H1 (cell line): ENCODE measurements around the gene GALNT15. TPM values are rescaled to one million over a fixed set of nuclear protein-coding genes. Genes with fewer than 3 reads are reported as not detected.

Experiments used
- CTCF ChIA-PET: fragments of 300-600 bp; sonication (Branson Sonifier 250); formaldehyde crosslinking; loops from one replicate; lab custom pipeline; 2021; ENCODE audit not compliant: partially characterized antibody; lab: Charles Lee
- POLR2A ChIA-PET: fragments of 300-600 bp; sonication (Branson Sonifier 250); formaldehyde crosslinking; loops from one replicate; lab custom pipeline; 2021; ENCODE audit warnings: inconsistent platforms; ENCODE audit not compliant: partially characterized antibody; lab: Charles Lee
- DNase-seq, 2 experiments: peaks; one replicate each; pipeline versions ENCODE4 v3.0.0 to v3.0.0-alpha.2; 2010 to 2022; ENCODE audit warnings: low spot score in 2 of 2, low read depth in 1 of 2, mixed read lengths in 1 of 2
- FAIRE-seq: peaks from 2 replicates; lab custom pipeline; 2011; peaks lifted over from hg19 to GRCh38; lab: Jason Lieb, UNC
- H2AFZ ChIP-seq: 2 replicates; pipeline ENCODE4 v1.8.1; 2012; ENCODE audit warnings: low read length, inconsistent platforms
- H2AK5ac ChIP-seq: 2 replicates; pipeline ENCODE4 v1.6.1; 2013; ENCODE audit warnings: low read depth, low read length
- H2BK120ac ChIP-seq: replicated peaks from 2 replicates; pipeline ENCODE3; 2013; ENCODE audit warnings: low read depth, low read length, inconsistent platforms
- H2BK12ac ChIP-seq: 2 replicates; pipeline ENCODE4 v1.6.1; 2013; ENCODE audit warnings: low read depth, low read length
- H2BK15ac ChIP-seq: 2 replicates; pipeline ENCODE4 v1.6.1; 2013; ENCODE audit warnings: low read length
- H2BK20ac ChIP-seq: 2 replicates; pipeline ENCODE4 v1.6.1; 2013; ENCODE audit warnings: low read length
- H2BK5ac ChIP-seq: 2 replicates; pipeline ENCODE4 v1.6.1; 2013; ENCODE audit warnings: low read depth, low read length
- H3K14ac ChIP-seq: 2 replicates; pipeline ENCODE4 v1.6.1; 2013; ENCODE audit warnings: inconsistent platforms; ENCODE audit not compliant: insufficient read length
- H3K18ac ChIP-seq: 2 replicates; pipeline ENCODE4 v1.6.1; 2013; ENCODE audit warnings: low read length; ENCODE audit errors: extremely low read depth
- H3K23ac ChIP-seq: 2 replicates; pipeline ENCODE4 v1.6.1; 2013; ENCODE audit warnings: inconsistent platforms; ENCODE audit not compliant: insufficient read length
- H3K23me2 ChIP-seq: 2 replicates; pipeline ENCODE4 v1.6.1; 2013; ENCODE audit warnings: low read depth, low read length
- H3K27ac ChIP-seq: 2 replicates; pipeline ENCODE4 v1.6.1; 2011; ENCODE audit warnings: low read depth, low read length, inconsistent platforms
- H3K27me3 ChIP-seq, 4 experiments: replicated peaks in 1 of 4; 1 replicate in 1 of 4; 2 replicates in 3 of 4; pipeline versions ENCODE4 v1.6.1 to v1.8.1; 2011 to 2013; ENCODE audit warnings: low read length in 3 of 4, mild to moderate bottlenecking in 3 of 4, inconsistent platforms in 2 of 4, mixed read lengths in 2 of 4, moderate library complexity in 1 of 4; ENCODE audit not compliant: control insufficient read depth in 3 of 4, insufficient read depth in 3 of 4; ENCODE audit errors: extremely low read depth in 1 of 4
- H3K36me3 ChIP-seq, 4 experiments: 2 replicates each; pipeline versions ENCODE4 v1.6.1 to v1.8.1; 2011 to 2013; ENCODE audit warnings: mild to moderate bottlenecking in 4 of 4, low read length in 3 of 4, moderate library complexity in 2 of 4, control low read depth in 1 of 4, inconsistent platforms in 1 of 4; ENCODE audit not compliant: insufficient read depth in 4 of 4, control insufficient read depth in 2 of 4
- H3K4ac ChIP-seq: replicated peaks from 2 replicates; pipeline ENCODE3; 2013; ENCODE audit warnings: low read length, low read depth, mixed read lengths, inconsistent platforms; ENCODE audit not compliant: insufficient read length
- H3K4me1 ChIP-seq, 4 experiments: replicated peaks in 1 of 4; 1 replicate in 1 of 4; 2 replicates in 3 of 4; pipeline versions ENCODE4 v1.6.1 to v1.8.1; 2011 to 2013; ENCODE audit warnings: low read length in 3 of 4, inconsistent platforms in 2 of 4, mixed read lengths in 1 of 4; ENCODE audit not compliant: insufficient read depth in 4 of 4, control insufficient read depth in 3 of 4
- H3K4me2 ChIP-seq, 2 experiments: 2 replicates each; pipeline versions ENCODE4 v1.6.1 to v1.8.1; 2011 to 2013; ENCODE audit warnings: low read depth in 2 of 2, low read length in 2 of 2, control low read depth in 1 of 2, inconsistent platforms in 1 of 2, mild to moderate bottlenecking in 1 of 2; ENCODE audit not compliant: insufficient read depth in 1 of 2
- H3K4me3 ChIP-seq, 4 experiments: fragments of 200-600, 300-600 bp in 1 of 4; sonication (generic), shearing (Covaris generic), sonication (Bioruptor Twin) in 1 of 4; 2 replicates each; pipeline versions ENCODE4 v1.5.1 to v1.8.1; 2011 to 2016; ENCODE audit warnings: low read length in 4 of 4, low read depth in 3 of 4, control low read depth in 2 of 4, inconsistent platforms in 2 of 4, mild to moderate bottlenecking in 2 of 4, mixed read lengths in 1 of 4, moderate library complexity in 1 of 4; ENCODE audit not compliant: insufficient read depth in 2 of 4; ENCODE audit errors: extremely low read depth in 1 of 4
- H3K56ac ChIP-seq: replicated peaks from 2 replicates; pipeline ENCODE3; 2013; ENCODE audit warnings: low read depth, mild to moderate bottlenecking, mixed read lengths, low read length, inconsistent platforms; ENCODE audit not compliant: insufficient read length
- H3K79me1 ChIP-seq: 2 replicates; pipeline ENCODE4 v1.6.1; 2013; ENCODE audit warnings: low read depth, low read length, control low read depth
- H3K79me2 ChIP-seq, 2 experiments: 2 replicates each; pipeline versions ENCODE4 v1.6.1 to v1.8.1; 2012 to 2013; ENCODE audit warnings: low read length in 2 of 2, mild to moderate bottlenecking in 2 of 2, inconsistent platforms in 1 of 2; ENCODE audit not compliant: insufficient read depth in 2 of 2, control insufficient read depth in 1 of 2
- H3K9ac ChIP-seq, 4 experiments: replicated peaks in 1 of 4; 1 replicate in 1 of 4; 2 replicates in 3 of 4; pipeline versions ENCODE4 v1.6.1 to v1.8.1; 2011 to 2013; ENCODE audit warnings: low read depth in 3 of 4, low read length in 3 of 4, control low read depth in 2 of 4, mild to moderate bottlenecking in 2 of 4, moderate library complexity in 2 of 4, inconsistent platforms in 1 of 4; ENCODE audit errors: extremely low read depth in 1 of 4
- H3K9me3 ChIP-seq, 2 experiments: 2 replicates each; pipeline versions ENCODE4 v1.6.1 to v1.8.1; 2012 to 2013; ENCODE audit warnings: mild to moderate bottlenecking in 2 of 2, moderate library complexity in 2 of 2, control low read depth in 1 of 2, inconsistent platforms in 1 of 2, low read depth in 1 of 2, low read length in 1 of 2, mixed read lengths in 1 of 2; ENCODE audit not compliant: insufficient read depth in 2 of 2
- H4K20me1 ChIP-seq, 2 experiments: replicated peaks in 1 of 2; 2 replicates each; pipeline versions ENCODE3 to v1.8.1; 2011 to 2013; ENCODE audit warnings: inconsistent platforms in 2 of 2, low read length in 2 of 2, mild to moderate bottlenecking in 1 of 2; ENCODE audit not compliant: insufficient read depth in 2 of 2, control insufficient read depth in 1 of 2
- H4K5ac ChIP-seq: 2 replicates; pipeline ENCODE4 v1.6.1; 2013; ENCODE audit warnings: low read length, low read depth, mixed read lengths, inconsistent platforms; ENCODE audit not compliant: insufficient read length
- H4K8ac ChIP-seq: 2 replicates; pipeline ENCODE4 v1.8.0; 2013; ENCODE audit warnings: mild to moderate bottlenecking, moderate library complexity, low read length, inconsistent platforms; ENCODE audit not compliant: insufficient read depth; ENCODE audit errors: extremely low read depth
- H4K91ac ChIP-seq: replicated peaks from 2 replicates; pipeline ENCODE3; 2013; ENCODE audit warnings: low read length, mixed read lengths, inconsistent platforms; ENCODE audit not compliant: insufficient read length
- BCL11A ChIP-seq, 2 experiments: IDR thresholded peaks; one replicate each; pipeline ENCODE4 v1.6.1; 2011; ENCODE audit warnings: low read depth in 2 of 2, low read length in 2 of 2, mild to moderate bottlenecking in 2 of 2
- BRCA1 ChIP-seq: IDR thresholded peaks from 2 replicates; pipeline ENCODE4 v1.6.1; 2012; ENCODE audit warnings: low read depth, low read length, improper control_type of control experiment
- EGR1 ChIP-seq: IDR thresholded peaks from 2 replicates; pipeline ENCODE4 v1.6.1; 2011; ENCODE audit warnings: low read depth, low read length, borderline replicate concordance
- FOSL1 ChIP-seq: IDR thresholded peaks from 2 replicates; pipeline ENCODE4 v1.6.1; 2011; ENCODE audit warnings: mild to moderate bottlenecking, low read depth, low read length, moderate library complexity; ENCODE audit not compliant: insufficient read depth
- HDAC2 ChIP-seq, 2 experiments: fragments of 300-600 bp in 1 of 2; sonication (generic) in 1 of 2; IDR thresholded peaks; 2 replicates each; pipeline ENCODE4 v1.6.1; 2011 to 2012; ENCODE audit warnings: low read depth in 2 of 2, low read length in 2 of 2, mild to moderate bottlenecking in 2 of 2, moderate library complexity in 2 of 2, borderline replicate concordance in 1 of 2, inconsistent platforms in 1 of 2
- JUN ChIP-seq: IDR thresholded peaks from 2 replicates; pipeline ENCODE4 v1.6.1; 2011; ENCODE audit warnings: low read depth, mild to moderate bottlenecking, improper control_type of control experiment, low read length
- NANOG ChIP-seq: IDR thresholded peaks from 2 replicates; pipeline ENCODE4 v1.6.1; 2011; ENCODE audit warnings: low read length, low read depth, mild to moderate bottlenecking, inconsistent platforms; ENCODE audit not compliant: insufficient read depth, poor library complexity, severe bottlenecking
- POLR2A ChIP-seq, 2 experiments: IDR thresholded peaks; 1 replicate in 1 of 2; 2 replicates in 1 of 2; pipeline ENCODE4 v1.6.1; 2011; ENCODE audit warnings: low read depth in 2 of 2, low read length in 2 of 2, mild to moderate bottlenecking in 2 of 2; ENCODE audit errors: control extremely low read depth in 1 of 2
- RAD21 ChIP-seq, 2 experiments: IDR thresholded peaks in 1 of 2; conservative IDR thresholded peaks in 1 of 2; 2 replicates each; pipeline ENCODE4 v1.6.1; 2011; ENCODE audit warnings: low read depth in 2 of 2, low read length in 2 of 2, improper control_type of control experiment in 1 of 2, inconsistent platforms in 1 of 2, mild to moderate bottlenecking in 1 of 2, moderate library complexity in 1 of 2
- RXRA ChIP-seq: IDR thresholded peaks from 2 replicates; pipeline ENCODE4 v1.6.1; 2011; ENCODE audit warnings: low read depth, mild to moderate bottlenecking, low read length, moderate library complexity; ENCODE audit not compliant: insufficient read depth
- SIN3A ChIP-seq, 2 experiments: IDR thresholded peaks in 1 of 2; conservative IDR thresholded peaks in 1 of 2; 2 replicates each; pipeline ENCODE4 v1.6.1; 2011 to 2012; ENCODE audit warnings: low read length in 2 of 2, improper control_type of control experiment in 1 of 2, low read depth in 1 of 2, mild to moderate bottlenecking in 1 of 2
- SP4 ChIP-seq: IDR thresholded peaks from 2 replicates; pipeline ENCODE4 v1.6.1; 2012; ENCODE audit warnings: low read length, inconsistent platforms
- SRF ChIP-seq: IDR thresholded peaks from 2 replicates; pipeline ENCODE4 v1.6.1; 2011; ENCODE audit warnings: mild to moderate bottlenecking, low read depth, low read length, moderate library complexity
- ZNF274 ChIP-seq: IDR thresholded peaks from 2 replicates; pipeline ENCODE4 v1.7.0; 2012; ENCODE audit warnings: low read length, borderline replicate concordance; ENCODE audit errors: extremely low read depth
- WGBS, 2 experiments: shearing (Covaris generic) in 1 of 2; methylation state at CpG; one replicate each; pipeline versions ENCODE4 v1.1.6 to v1.1.7; 2013 to 2015; ENCODE audit warnings: low lambda C conversion rate in 2 of 2, mixed read lengths in 2 of 2, inconsistent platforms in 1 of 2, low coverage in 1 of 2, missing lambda C conversion rate in 1 of 2; ENCODE audit not compliant: insufficient replicate concordance in 2 of 2, insufficient coverage in 1 of 2, insufficient read length in 1 of 2; ENCODE audit errors: extremely low coverage in 1 of 2, missing lambda C conversion rate in 1 of 2; 5-methylcytosine and 5-hydroxymethylcytosine counted together
- polyA plus RNA-seq, 7 experiments: library from polyadenylated mRNA; depleted of rRNA in 3 of 7; stranded (reverse) in 5 of 7; unstranded in 2 of 7; fragments of >200 nt in 5 of 7; fragments of 200-250 nt in 2 of 7; gene quantifications; 1 replicate in 5 of 7; 2 replicates in 1 of 7; 4 replicates in 1 of 7; pipeline versions ENCODE4 v1.2.1 to v1.2.3, GENCODE V29; 2011 to 2013; ENCODE audit warnings: missing spikeins in 2 of 7, mixed read lengths in 2 of 7
- total RNA-seq: library from RNA; stranded (reverse); fragmentation: NEBNext Ultra II Directional; extraction: Animal tissue kit (Norgen Biotek cat#: 25700); gene quantifications from 2 replicates; pipeline ENCODE4 v1.2.1, GENCODE V29; 2021

The GALNT15 gene
- total and polyA plus RNA-seq, 2 of the 8 experiments (the other 6 are each of a cell fraction or from before 2014, with no cell fraction given), result 0.02 TPM; not detected in 1

DNA sequence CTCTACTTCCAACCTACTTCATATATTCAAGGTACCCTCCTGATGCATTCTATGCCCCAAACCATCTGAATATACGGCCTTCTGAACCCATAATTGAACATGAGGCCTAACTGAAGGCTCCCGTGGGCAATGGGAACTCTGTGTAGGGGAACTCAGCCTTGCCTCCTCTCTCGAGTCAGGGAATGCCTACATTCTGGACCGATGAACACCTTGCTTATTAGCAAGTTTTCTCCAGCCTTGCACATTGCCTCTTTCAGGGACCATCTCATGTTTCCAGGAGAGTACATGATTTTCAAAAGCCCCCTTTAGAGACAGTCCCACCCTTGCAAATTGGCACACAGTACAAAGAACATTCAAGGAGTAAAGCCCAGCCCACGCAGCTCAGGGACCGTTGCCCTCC, 26.3 kb upstream of the GALNT15 start:
- H4K5ac ChIP-seq, result no peak overlapping the region
- H2BK12ac ChIP-seq, result no peak overlapping the region; the same call in 1 of the 2 replicates
- H4K20me1 ChIP-seq, result no peaks in the 10 kb centered on the region
- H3K27me3 ChIP-seq, result no peaks in the 10 kb centered on the region
- H3K4me2 ChIP-seq, result no peak overlapping the region
- H3K36me3 ChIP-seq, result no peaks in the 10 kb centered on the region
- H3K27ac ChIP-seq, result no peak overlapping the region
- WGBS, 2 experiments, result 89% methylated on average over 6 of the region's 6 CpGs; no CpG with 5 or more reads in 1 of the 2 experiments
- DNase-seq, result no peak
- H2AFZ ChIP-seq, result no peak overlapping the region
- no peak overlapping the region for H3K14ac ChIP-seq
- H3K23me2 ChIP-seq, result no peaks in the 10 kb centered on the region
- no peak overlapping the region for H4K8ac ChIP-seq
- no peak overlapping the region for H2AK5ac ChIP-seq
- H2BK20ac ChIP-seq, result no peak overlapping the region
- no peak overlapping the region for H3K4me3 ChIP-seq
- H2BK5ac ChIP-seq, result no peak overlapping the region
- no peak overlapping the region for H3K56ac ChIP-seq
- TF ChIP-seq SRF (no peak), BCL11A (IDR thresholded peaks at IDR 0.05; ENCODE audit: low read depth in 2 of 2, low read length in 2 of 2) (no peak), FOSL1 (no peak), ZNF274 (no peak), NANOG (no peak), POLR2A (IDR thresholded peaks at IDR 0.05; ENCODE audit: control extremely low read depth in 1 of 2, low read depth in 2 of 2, low read length in 2 of 2) (no peak), RXRA (no peak), SP4 (no peak), BRCA1 (no peak), RAD21 (IDR thresholded peaks at IDR 0.05 in 1 of 2, conservative IDR thresholded peaks at IDR 0.05 in 1 of 2; ENCODE audit: low read depth in 2 of 2, low read length in 2 of 2) (no peak), HDAC2 (IDR thresholded peaks at IDR 0.05; ENCODE audit: borderline replicate concordance in 1 of 2, low read depth in 2 of 2, low read length in 2 of 2) (no peak), SIN3A (conservative IDR thresholded peaks at IDR 0.05 in 1 of 2, IDR thresholded peaks at IDR 0.05 in 1 of 2; ENCODE audit: low read depth in 1 of 2, low read length in 2 of 2) (no peak), JUN (no peak), EGR1 (no peak)
- POLR2A ChIA-PET, result no interaction called here
- H3K4ac ChIP-seq, result no peak overlapping the region
- no peak overlapping the region for H3K18ac ChIP-seq
- H3K23ac ChIP-seq, result no peak overlapping the region
- no peak overlapping the region for H4K91ac ChIP-seq
- no peak overlapping the region for H3K9ac ChIP-seq
- no peak overlapping the region for H2BK15ac ChIP-seq
- CTCF ChIA-PET, result interaction anchor here (1.2 kb wide), 1 partner anchor 28 kb away, joined by 3 read pairs; no protein-coding TSS in a partner anchor
- H3K9me3 ChIP-seq, result peaks cover 8 to 10% of the 10 kb centered on the region in 2 experiments; a peak in 2 of 4 replicates
- FAIRE-seq, result no peak
- no peaks in the 10 kb centered on the region for H3K4me1 ChIP-seq
- H2BK120ac ChIP-seq, result no peak overlapping the region
- no peaks in the 10 kb centered on the region for H3K79me1 ChIP-seq
- H3K79me2 ChIP-seq, result no peaks in the 10 kb centered on the region
